ENCODE data around the gene IGFBPL1.
A peak's percentile ranks its signal among the peaks of the same experiment; 100 is the strongest.
"Not testable (repeated sequence)": the region's sequence is repeated elsewhere in the genome, so short reads cannot be mapped to it uniquely, and the experiment has no call there.

The IGFBPL1 gene

DNA sequence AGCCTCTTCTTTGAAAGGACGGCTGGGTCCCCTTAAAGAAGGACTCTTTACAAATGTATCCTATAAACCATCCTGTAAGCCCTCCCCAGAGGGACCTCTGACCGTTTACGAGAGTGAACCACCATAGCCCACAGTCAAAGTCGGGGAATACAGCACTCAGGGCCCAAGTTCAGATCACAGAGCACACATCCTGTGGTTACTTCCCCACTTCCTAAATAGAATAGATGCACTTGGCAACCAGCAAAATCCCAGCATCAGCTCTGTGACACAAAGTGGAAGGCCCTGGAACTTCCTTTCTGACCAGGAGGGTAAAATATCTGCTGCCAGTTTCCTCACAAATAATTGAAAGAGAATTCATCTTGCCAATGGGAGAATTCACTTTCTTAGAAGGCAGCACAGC lies 6.9 kb upstream of the IGFBPL1 start:
- DNase-seq, result no peak

DNA sequence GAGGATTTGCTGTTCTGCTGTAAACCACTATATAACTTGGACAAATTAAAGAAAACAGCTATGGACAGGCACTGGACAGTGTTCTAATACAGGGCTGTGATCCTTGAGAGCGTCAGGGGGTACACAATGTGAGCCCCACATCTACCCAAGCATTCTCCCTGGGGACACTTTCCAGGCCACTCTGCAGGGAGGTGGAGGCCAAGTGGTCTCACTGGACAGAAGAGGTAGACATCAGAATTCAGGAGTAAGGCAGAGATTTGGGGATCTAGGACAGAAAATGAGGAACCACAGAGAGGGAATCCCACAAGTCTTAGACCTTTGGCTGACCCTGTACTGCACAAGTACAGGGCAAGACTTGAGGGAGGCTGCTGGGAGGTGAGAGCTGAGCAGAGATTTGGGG lies 3.8 kb upstream of the IGFBPL1 start:
- DNase-seq, result no peak

DNA sequence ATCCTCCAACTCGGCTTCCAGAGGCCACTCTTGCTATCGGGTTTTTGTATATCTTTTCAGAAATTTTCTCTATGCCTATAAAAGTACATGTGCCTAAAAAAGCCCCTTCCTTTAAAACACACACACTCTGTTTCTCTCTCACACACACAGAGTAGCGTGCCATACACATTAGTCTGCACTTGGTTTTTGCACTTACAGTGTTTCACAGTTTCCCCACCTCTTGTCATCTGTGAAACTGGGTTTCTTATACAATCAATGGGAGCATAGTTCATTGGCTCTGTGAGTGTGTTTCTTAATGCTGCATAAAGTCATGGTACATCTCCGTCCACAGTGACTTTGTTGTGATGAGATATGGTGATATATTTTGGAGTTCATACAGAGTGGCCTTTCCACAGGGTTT lies 664 bp upstream of the IGFBPL1 start:
- DNase-seq, result no peak

DNA sequence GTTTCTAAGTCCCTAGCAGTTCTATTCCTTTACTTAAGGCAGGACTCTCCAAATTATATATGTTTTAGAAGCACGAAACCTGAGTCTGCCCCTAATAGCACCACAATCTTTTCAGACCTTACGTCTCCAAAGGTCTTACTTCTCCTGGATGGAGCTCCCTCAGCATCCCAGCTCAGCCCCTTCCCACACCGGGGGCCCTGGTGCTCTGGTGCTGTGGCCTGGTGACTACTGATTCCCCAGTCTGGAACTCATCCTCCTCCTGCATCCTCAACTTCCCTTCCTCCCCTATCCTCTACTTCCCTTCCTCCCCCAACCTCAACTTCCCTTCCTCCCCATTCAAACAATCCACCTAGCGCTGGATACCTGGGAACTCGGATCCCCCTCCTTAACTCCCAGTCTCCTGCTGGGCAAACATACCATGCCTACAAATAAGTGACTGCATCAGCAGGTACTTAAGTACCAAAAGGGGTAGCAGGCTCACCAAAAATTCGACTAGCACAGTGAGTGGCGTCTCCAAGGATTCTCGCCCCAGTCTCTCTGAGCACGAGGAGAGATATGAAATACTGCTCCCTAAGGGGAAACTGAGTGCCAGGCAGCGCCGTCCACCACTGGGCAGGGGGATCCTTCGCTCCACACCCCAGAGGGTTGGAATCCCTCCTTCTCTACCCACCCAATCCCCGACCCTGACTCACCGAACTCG lies 831 bp downstream of the IGFBPL1 start:
- DNase-seq, result peak; percentile 39

DNA sequence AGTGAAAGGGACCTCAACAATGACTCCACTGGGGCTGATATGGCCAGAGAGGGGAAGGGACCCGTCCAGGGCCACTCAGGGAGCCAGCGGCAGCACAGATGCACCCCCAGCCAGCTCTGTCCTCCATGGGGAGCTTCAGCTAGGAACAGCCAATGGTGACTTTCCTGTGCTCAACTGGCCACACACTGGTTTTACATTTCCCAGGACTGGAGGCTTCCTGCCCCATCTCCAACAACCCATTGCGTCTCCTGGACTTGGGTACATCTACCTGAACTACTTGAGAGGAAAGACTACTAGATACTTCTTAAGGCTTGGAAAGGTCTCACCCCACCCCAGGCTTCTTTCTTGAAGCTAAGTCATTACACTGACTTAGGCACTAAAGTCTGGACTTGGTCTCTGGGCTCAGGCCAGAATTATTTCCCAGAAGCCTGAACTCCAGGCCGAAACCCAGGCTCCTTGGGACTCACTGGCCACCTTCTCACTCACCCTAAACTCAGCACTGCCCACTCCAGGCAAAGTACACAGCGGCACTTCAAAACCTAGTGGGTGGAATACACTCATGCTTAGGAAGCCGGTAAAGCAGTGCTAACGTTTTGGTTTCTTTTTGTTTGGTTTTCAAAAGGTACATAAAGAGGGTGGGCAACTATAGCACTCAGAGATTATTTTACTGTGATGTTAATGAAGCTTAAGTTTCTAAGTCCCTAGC lies 1.5 kb downstream of the IGFBPL1 start:
- DNase-seq, result no peak

DNA sequence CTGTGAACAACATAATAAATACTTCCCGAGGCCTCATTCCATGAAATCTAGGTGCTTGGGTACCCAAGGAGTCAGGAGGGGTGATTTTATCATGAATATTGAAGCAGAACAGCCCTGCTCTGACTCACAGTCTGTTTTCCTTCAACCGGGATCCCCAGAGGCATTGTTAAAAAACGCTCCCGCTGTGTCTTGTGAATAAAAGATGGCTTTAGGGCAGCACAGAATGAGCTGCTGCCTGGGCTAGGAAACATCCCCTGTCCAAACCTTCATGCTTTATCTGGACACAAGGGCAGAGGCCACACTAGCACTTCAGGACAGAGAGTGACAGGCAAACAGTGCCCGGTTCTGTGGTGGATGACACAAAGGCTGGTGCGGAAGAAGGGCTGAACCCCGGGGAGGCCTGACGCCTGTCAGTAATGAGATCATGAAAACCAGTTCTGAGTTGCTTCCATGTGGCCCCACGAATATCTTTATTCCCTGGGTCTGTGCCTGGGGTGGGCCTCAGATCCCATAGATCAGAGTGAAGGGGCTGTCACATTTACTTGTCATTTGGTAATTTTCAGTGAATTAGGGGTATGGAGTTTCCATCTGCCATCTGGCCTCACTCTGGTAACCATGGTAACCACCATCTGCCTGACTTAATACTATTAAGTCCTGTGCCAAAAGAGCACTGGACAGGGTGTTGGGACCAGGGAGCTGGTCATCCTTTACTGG lies 2.6 kb downstream of the IGFBPL1 start:
- no peak for DNase-seq

DNA sequence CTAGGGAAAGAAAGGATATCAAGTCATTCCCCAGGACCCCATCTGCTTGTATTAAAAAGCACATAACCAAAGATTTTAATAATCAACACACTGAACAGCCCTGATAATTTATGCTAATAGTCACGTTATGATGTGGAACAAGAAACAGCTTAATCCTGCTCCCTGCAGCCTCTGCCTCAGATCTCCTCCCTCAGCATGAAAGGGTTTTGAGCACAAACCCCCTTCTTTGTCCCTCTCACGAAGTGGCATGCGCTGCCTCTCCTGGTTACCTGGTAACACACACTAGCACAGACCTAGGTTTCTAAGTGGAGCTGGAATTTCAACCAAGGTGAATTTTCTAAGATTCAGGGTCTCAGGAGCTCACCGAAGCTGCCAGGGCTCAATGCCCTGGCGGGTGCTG lies 5.1 kb downstream of the IGFBPL1 start:
- DNase-seq, result no peak

DNA sequence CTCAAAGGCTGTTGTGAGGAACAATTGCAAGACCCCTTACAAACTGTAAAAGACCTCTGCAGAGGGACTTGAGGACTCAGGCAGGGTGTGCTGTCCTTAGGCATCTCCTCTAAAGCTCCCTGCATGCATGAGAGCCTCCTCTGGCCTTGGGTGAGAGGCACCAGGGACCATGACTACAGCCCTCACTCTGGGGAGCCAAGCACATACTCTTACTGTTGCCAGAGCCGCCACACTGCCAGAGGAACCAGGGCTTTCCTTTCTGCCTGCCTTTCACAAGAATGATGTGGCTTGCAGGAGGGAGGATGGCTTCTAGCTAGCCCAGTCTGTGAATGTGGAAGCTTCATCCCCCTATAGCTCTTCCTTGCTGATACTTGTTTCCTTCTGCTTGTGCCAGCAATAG lies 5.9 kb downstream of the IGFBPL1 start:
- no peak for DNase-seq

DNA sequence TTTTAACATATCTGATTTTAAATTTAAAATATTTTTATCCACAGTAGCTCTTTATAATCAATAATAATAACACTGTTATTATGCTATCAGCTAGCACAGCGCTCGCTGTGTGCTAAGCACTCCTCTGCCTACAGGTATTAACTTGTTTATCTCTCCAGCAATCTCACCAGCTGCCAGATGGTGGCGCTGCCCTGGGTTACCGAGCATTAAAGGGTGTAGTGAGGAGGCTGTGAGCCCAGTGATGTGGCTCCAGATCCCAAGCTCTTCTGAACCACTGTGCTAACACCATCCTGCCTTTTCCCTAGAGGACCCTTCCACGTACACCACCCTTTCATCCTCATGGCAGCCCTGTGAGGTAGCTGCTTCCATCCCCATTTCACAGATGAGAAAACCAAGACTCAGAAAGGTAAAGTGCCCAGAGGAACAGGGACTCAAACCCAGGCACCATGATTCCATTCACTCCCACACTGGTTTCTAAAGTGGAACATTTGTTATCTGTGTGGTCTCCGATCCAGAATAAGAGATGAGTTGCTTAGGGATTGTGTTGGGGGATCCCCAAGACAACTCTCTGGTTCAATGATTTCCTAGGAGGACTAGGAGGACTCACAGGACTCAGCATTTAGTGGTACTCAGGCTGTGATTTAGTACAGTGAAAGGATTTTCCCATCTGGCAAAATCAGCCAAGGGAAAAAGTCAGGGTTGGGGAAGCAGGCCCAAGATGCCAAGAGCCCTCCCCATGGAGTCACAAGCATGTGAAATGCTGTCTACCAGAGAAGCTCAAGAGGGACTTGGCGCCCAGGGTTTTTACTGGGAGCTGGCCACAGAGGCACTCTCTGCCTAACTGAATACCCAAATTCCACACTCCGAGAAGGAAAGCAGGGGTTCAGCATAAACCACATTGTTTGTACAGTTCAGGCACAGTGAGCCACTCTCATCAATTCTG lies 7.0 kb downstream of the IGFBPL1 start:
- peak; percentile 77 for DNase-seq

DNA sequence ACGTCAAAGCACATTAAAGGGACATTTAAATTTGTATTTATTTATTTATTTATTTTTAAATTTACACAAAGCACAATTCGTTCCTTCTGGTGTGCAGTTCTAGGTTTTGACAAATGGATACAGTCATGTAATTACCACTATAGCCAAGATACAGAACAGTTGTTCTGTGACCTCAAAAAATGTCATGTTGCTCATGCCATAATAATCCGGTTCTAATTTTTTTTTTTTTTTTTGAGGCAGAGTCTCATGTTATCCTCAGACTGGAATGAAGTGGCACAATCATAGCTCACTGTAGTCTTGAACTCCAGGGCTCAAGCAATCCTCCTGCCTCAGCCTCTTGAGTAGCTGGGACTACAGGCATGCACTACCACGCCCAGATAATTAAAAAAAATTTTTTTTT lies 7.8 kb downstream of the IGFBPL1 start:
- no peak for DNase-seq

DNA sequence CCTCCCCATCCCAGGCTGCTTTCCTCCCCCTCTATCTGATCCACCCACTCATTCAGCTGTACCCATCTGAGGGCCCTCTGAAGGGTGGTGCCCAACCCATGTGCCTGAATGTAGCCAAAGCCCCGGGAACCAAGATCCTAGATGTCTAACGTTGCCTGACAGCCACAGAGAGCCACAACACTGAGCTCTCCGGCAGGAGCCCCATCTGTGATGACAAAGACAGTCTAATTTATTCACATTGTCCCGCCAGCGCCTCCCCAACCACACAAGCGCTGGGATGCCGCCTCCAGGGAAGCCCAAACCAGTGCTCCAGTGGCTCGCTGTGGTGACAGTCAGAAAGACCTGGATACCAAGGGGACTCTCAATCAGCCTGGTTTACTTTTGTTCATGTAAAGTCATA lies 8.4 kb downstream of the IGFBPL1 start:
- no peak for DNase-seq

DNA sequence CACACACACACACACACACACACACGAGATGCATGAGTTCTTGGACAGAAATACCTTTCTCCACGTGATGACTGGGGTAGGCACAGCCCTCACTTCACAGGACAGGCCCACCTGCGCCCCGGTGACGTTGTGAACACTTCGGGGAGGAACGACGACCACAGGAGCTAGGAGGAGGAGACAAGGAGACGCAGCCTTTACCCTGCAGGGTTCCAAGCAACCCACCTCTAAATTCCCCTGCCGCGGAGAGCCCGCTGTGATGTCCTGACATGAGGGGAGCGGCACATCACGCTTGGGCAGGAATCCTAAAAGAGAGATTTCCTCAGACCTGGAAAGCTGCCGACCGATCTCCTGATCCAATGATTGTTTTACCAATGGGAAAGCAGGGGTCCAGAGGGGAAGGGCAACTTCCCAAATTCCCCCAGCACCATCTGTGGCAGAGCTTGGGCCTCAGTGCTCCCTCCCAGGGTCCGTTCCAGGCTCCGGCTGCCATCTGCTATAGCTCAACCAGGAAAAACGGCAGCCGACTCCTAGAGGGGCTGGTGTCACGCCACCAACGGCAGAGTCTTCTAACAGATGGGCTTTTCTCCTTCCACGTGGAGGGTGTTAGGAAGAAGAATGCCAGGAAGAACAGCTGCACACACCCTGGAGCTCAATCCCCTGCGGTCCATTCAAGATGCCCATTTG lies 10.1 kb downstream of the IGFBPL1 start:
- DNase-seq, result no peak

DNA sequence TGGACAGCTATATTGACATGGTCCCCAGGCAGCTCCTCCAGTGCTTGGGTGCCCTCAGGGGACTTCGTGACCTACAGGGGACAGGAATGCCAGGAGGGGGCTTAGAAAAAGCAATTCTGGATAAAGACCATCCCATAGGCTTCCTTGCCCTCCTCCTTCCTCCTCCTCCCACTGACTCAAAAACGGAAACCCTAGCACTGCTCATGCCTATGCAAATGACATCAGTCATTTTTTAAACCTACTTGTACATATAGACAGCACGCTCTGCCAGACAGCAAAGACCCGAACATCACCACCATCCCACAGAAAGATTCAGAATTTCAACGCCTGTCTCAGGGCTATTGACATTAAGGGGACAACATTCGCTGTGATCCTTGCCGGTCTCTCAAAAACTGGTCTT lies 11.0 kb downstream of the IGFBPL1 start:
- no peak for DNase-seq

DNA sequence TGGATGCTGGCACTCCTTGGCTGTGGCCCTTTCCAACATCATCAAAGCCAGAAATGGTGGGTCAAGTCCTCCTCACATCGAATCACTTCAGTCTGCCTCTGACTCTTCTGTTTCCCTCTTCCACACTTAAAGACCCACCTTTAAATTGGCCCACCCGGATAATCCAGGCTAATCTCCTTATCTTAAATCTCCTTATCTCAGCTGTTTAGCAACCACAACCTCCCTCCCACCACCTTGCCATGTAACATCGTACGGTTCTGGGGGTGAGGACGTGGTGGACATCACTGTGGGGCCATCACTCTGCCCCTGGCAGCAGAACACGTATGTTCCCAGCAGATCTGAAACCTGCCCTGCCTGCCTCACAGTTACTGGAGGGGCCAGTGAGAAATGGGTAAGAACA lies 11.5 kb downstream of the IGFBPL1 start:
- no peak for DNase-seq

DNA sequence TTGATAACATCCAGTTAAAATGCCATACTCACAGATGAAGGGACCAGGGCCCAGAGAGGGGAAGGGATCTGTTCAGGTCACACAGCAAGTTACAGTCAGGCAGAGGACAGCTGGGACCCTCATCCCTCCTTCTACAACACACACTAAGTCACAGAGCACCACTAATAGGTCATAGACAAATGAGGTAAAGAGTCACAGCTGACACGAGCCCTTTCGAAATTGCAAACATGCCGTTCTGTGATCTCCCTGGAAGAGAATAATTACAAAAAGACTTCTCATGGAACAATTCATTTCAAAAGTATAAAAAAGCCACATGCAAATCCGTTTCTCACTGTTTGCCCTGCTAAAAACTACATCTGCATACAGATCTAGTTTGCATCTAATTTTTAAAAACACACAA lies 15.5 kb downstream of the IGFBPL1 start:
- DNase-seq, result no peak

DNA sequence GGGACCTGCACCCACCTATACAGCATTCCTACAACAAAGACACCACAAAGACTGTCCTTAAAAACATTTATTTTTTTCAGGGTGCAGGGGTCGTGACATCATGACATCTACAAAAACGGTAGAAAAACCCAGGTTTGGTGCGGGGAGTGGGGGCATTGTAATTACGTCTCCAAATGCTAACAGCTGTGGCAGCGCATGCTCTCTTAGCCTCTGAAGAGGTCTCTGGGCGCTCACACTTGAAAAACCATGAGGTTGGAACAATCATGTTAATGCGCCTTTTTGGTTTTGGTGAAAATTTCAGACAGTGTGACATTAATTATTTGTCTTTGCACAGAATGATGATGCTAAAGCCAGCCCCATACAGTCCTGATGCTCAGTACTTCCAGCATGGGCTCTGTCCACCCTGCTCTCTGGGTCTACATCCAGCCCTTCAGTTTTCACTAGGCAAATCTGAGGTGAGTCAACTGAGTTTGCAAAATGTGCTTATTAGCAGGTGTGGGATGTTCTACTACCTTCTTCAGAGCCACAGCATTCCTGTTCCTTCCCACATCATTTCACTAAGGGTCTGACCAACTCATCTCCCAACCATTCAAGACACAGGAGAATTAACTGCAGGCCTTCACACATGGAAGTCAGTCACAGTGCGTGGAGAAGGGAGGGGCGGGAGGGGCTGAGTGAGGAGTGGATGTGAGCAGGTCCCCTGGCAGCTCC lies 17.6 kb downstream of the IGFBPL1 start:
- no peak for DNase-seq

DNA sequence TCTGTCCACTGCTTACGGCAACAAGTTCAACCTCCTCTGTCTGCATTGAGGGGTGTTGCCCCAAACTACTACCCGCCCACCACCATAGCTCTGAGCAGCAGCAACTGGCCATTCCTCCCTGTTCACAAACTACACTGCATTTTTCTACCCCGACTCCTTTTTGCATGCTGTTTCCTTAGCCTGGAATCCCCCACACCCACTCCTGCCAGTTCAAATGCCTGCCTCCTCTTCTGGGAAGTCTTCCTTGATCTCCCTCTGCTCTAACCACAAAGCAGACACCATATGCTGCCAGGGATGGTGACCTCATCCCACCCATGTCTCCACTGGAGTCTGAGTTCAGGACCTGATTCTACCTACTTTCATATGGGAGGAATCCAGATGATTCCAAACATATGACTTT lies 18.5 kb downstream of the IGFBPL1 start:
- no peak for DNase-seq

DNA sequence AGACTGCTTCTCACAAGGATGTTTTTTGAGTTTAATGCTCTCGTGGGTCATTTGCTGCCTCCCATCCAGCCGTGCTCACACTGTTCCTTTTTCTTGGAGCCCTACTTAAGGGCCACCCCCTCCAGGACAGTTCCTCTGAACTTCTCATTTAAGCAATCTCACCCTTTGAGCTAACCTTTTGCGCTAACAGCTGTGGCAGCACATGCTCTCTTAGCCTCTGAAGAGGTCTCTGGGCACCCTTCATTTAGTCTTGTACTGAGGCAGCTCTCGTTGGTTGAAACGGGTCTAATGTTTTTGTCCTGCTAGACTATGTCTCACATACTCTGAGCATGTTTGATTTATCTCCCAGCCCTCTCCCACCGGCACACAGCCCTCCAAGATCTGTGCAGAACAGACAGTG lies 19.9 kb downstream of the IGFBPL1 start:
- DNase-seq, result no peak

DNA sequence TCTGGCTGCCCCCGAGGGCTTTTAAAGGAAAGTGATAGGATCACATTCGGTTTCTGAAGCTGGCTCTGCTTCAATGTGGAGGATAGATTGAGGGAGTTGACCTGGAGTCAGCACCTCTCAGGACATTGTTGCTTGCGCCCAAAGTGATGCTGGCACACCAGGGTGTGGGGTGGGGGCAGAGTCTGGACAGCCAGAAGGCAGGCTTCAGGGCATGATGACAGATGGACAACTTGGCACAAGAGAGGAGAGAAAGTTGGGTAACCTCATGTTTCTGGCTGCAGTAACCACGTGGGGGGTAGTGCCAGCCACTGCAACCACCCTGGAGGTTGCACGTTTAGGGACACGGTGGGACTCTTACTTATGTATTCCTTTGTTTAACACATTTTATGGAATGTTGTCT lies 22.3 kb downstream of the IGFBPL1 start:
- DNase-seq, result no peak

DNA sequence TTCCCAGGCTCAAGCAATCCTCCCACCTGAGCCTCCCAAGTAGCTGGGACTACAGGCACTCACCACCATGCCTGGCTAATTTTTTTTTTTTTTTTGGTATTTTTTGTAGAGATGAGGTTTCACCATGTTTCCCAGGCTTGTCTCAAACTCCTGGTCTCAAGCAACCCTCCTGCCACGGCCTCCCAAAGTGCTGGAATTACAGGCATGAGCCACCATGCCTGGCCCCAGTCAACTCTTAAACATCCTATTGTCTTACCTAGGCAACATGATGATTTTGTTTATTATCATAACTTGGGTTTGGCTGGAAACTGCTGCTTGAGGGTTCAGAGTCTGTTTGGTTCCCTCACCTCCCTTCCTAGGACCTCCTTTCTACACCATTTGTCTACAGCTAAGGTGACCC lies 25.1 kb downstream of the IGFBPL1 start:
- DNase-seq, result not testable (repeated sequence)

DNA sequence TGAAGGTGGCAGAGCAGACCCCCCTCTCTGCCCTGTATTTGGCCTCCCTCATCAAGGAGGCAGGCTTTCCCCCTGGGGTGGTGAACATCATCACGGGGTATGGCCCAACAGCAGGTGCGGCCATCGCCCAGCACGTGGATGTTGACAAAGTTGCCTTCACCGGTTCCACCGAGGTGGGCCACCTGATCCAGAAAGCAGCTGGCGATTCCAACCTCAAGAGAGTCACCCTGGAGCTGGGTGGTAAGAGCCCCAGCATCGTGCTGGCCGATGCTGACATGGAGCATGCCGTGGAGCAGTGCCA lies 27.9 kb downstream of the IGFBPL1 start:
- DNase-seq, result no peak
